NT2/D1 (cell line): Measurements from ENCODE around the gene ANXA4.

Experiments used
- YY1 ChIP-seq: IDR thresholded peaks from 2 replicates; pipeline ENCODE4 v1.6.1; 2011; ENCODE audit not compliant: insufficient read length, insufficient read depth
- ZNF274 ChIP-seq: IDR thresholded peaks from 2 replicates; pipeline ENCODE4 v1.6.1; 2011; ENCODE audit warnings: mild to moderate bottlenecking, low read depth, low read length

- no peak for TF ChIP-seq YY1
- no peak for TF ChIP-seq ZNF274
Observed at GRCh38 chr2:69744456-69744855, 2.5 kb downstream of the ANXA4 start.
